Activated CD8-positive, alpha-beta T cell treated with anti-CD3 and anti-CD28 coated beads for 36 hours (primary cell): ENCODE data around the gene TRMT2A. TPM values are rescaled to one million over a fixed set of nuclear protein-coding genes. Genes with fewer than 3 reads are reported as not detected.

Experiments
- ATAC-seq: fragments of 200-7000 bp; cut with Tn5 transposase; one replicate; pipeline ENCODE4 v1.10.0; 2021; ENCODE audit warnings: mild to moderate bottlenecking, moderate library complexity
- CTCF ChIA-PET: fragments of 350-600 bp; sonication (Branson Sonifier 250); formaldehyde crosslinking; loops from one replicate; lab custom pipeline; 2021; ENCODE audit warnings: antibody characterized with exemption; lab: Charles Lee
- POLR2A ChIA-PET: fragments of 350-600 bp; sonication (Branson Sonifier 250); formaldehyde crosslinking; loops from one replicate; lab custom pipeline; 2021; ENCODE audit warnings: antibody characterized with exemption; lab: Charles Lee
- DNase-seq: peaks from one replicate; pipeline ENCODE4 v3.0.0-alpha.2; 2020
- H3K27ac Mint-ChIP-seq: one replicate; pipeline ENCODE4 v1.8.0; 2021; ENCODE audit warnings: mild to moderate bottlenecking, mixed read lengths
- H3K27me3 Mint-ChIP-seq: one replicate; pipeline ENCODE4 v1.8.0; 2021; ENCODE audit warnings: mixed read lengths
- H3K36me3 Mint-ChIP-seq: one replicate; pipeline ENCODE4 v1.8.0; 2021; ENCODE audit warnings: low read depth, mixed read lengths
- H3K4me1 Mint-ChIP-seq: one replicate; pipeline ENCODE4 v1.8.0; 2021; ENCODE audit warnings: low read depth, mixed read lengths
- H3K4me3 Mint-ChIP-seq: one replicate; pipeline ENCODE4 v1.8.0; 2021; ENCODE audit warnings: mild to moderate bottlenecking, moderate library complexity, mixed read lengths
- H3K9me3 Mint-ChIP-seq: one replicate; pipeline ENCODE4 v1.8.0; 2021; ENCODE audit warnings: mixed read lengths
- intact Hi-C: fragments of 100-400 bp; cut with micrococcal nuclease; formaldehyde crosslinking; loops from one replicate; pipeline ENCODE4 v1.10.0; 2022
- total RNA-seq, 2 experiments: library from RNA; stranded (reverse); gene quantifications; one replicate each; pipeline ENCODE4 v1.2.3, GENCODE V29; 2021
- TF ChIP-seq, protein P1 (sequence below): fragments of 200-600 bp; IDR thresholded peaks from one replicate; pipeline ENCODE4 v1.8.0; 2022; ENCODE audit warnings: antibody characterized with exemption, mild to moderate bottlenecking

The TRMT2A gene
- total RNA-seq, 2 experiments from 2014 or later, result 101 to 105 TPM

DNA sequence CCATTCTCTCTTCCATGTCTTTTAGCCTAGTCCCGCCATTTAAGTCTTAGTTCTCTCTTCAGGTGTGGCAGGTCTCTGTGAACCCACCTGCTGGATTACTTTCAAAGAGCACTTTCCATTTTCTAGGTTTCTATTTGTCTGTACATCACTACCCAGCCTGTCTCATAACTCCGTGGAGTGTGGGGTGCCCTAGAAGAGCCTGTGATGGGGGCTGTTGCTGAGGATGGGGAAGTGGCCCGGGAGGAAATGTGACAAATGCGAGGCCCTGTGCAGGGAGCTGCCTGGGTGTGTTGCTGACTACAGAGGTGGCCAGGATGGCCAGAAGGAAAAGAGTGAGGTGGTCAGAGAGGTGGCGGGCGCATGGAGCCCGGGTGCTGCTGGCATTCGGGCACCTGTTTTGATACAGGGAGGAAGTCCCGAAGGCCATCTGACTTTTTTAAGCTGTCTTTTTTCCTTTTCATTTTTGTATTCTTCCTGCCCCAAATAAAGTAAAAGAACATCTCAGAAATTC is 26.2 kb downstream of the TRMT2A start:
- Mint-ChIP-seq H3K27me3 (no peaks in the 10 kb centered on the region), H3K27ac (peak overlapping the region; percentile 72), H3K4me1 (peaks cover 81% of the 10 kb centered on the region), H3K9me3 (no peaks in the 10 kb centered on the region), H3K4me3 (peak overlapping the region; percentile 11), H3K36me3 (peaks cover 86% of the 10 kb centered on the region)
- TF ChIP-seq, protein P1, sequence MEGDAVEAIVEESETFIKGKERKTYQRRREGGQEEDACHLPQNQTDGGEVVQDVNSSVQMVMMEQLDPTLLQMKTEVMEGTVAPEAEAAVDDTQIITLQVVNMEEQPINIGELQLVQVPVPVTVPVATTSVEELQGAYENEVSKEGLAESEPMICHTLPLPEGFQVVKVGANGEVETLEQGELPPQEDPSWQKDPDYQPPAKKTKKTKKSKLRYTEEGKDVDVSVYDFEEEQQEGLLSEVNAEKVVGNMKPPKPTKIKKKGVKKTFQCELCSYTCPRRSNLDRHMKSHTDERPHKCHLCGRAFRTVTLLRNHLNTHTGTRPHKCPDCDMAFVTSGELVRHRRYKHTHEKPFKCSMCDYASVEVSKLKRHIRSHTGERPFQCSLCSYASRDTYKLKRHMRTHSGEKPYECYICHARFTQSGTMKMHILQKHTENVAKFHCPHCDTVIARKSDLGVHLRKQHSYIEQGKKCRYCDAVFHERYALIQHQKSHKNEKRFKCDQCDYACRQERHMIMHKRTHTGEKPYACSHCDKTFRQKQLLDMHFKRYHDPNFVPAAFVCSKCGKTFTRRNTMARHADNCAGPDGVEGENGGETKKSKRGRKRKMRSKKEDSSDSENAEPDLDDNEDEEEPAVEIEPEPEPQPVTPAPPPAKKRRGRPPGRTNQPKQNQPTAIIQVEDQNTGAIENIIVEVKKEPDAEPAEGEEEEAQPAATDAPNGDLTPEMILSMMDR, result no peak
- CTCF ChIA-PET, result interaction anchor here (0.6 to 2.5 kb wide), 2 partner anchors 10 to 20 kb away, joined by 4 to 11 read pairs; no protein-coding TSS in a partner anchor
- ATAC-seq (peak; percentile 43), DNase-seq (peak; percentile 30)
- POLR2A ChIA-PET, result interaction anchor here (0.9 to 2.0 kb wide), 8 partner anchors 9 to 133 kb away, joined by 3 to 6 read pairs (median 3); partner anchors contain the start of gene RANBP1
- intact Hi-C loops, result no loop called here

- POLR2A ChIA-PET, result interaction anchor here (0.6 to 2.0 kb wide), 7 partner anchors 9 to 246 kb away, joined by 3 to 6 read pairs (median 3); no protein-coding TSS in a partner anchor
- ATAC-seq (no peak), DNase-seq (no peak)
- CTCF ChIA-PET, result interaction anchor here (0.6 to 2.5 kb wide), 2 partner anchors 10 to 21 kb away, joined by 4 to 11 read pairs; no protein-coding TSS in a partner anchor
- Mint-ChIP-seq H3K27ac (peak overlapping the region; percentile 72), H3K27me3 (no peaks in the 10 kb centered on the region), H3K4me3 (no peak overlapping the region), H3K4me1 (peaks cover 78% of the 10 kb centered on the region), H3K9me3 (no peaks in the 10 kb centered on the region), H3K36me3 (peaks cover 83% of the 10 kb centered on the region)
- intact Hi-C loops, result no loop called here
- TF ChIP-seq, protein P1, result no peak
Measured at GRCh38 chr22:20089977-20090729, 26.9 kb downstream of the TRMT2A start.

GRCh38 chr22:20089226-20089976 is 27.6 kb downstream of the TRMT2A start:
- intact Hi-C loops, result no loop called here
- CTCF ChIA-PET, result interaction anchor here (1.3 kb wide), 1 partner anchor 40 kb away, joined by 3 read pairs; no protein-coding TSS in a partner anchor
- no peak for DNase-seq
- Mint-ChIP-seq H3K27ac (no peak overlapping the region), H3K4me3 (no peak overlapping the region), H3K9me3 (no peaks in the 10 kb centered on the region), H3K4me1 (peaks cover 78% of the 10 kb centered on the region), H3K36me3 (peaks cover 78% of the 10 kb centered on the region), H3K27me3 (no peaks in the 10 kb centered on the region)
- POLR2A ChIA-PET, result interaction anchor here (0.6 to 1.0 kb wide), 3 partner anchors 21 to 245 kb away, joined by 3 read pairs; no protein-coding TSS in a partner anchor
- TF ChIP-seq, protein P1, result no peak
- no peak for ATAC-seq

- no peaks in the 10 kb centered on the region for H3K27me3 Mint-ChIP-seq
- intact Hi-C loops, result no loop called here
- TF ChIP-seq, protein P1, result no peak
- H3K9me3 Mint-ChIP-seq, result no peaks in the 10 kb centered on the region
- DNase-seq (no peak), ATAC-seq (no peak)
- no peak overlapping the region for H3K4me3 Mint-ChIP-seq
- H3K4me1 Mint-ChIP-seq, result peaks cover 77% of the 10 kb centered on the region
- POLR2A ChIA-PET, result interaction anchor here (0.6 to 1.1 kb wide), 2 partner anchors 30 to 42 kb away, joined by 3 read pairs; no protein-coding TSS in a partner anchor
- CTCF ChIA-PET, result interaction anchor here (1.3 kb wide), 1 partner anchor 41 kb away, joined by 3 read pairs; no protein-coding TSS in a partner anchor
- H3K36me3 Mint-ChIP-seq, result peaks cover 66% of the 10 kb centered on the region
- no peak overlapping the region for H3K27ac Mint-ChIP-seq
Measured at GRCh38 chr22:20088263-20088648, 28.8 kb downstream of the TRMT2A start.
